Mucosa of stomach (tissue), 1 donor: Measurements from ENCODE around the gene ENDOV.

Source experiments
- H3K27me3 ChIP-seq: one replicate; pipeline ENCODE4 v1.7.0; 2013; ENCODE audit warnings: mild to moderate bottlenecking, low read length; ENCODE audit not compliant: control insufficient read depth, insufficient read depth
- H3K36me3 ChIP-seq: one replicate; pipeline ENCODE4 v1.7.0; 2013; ENCODE audit warnings: low read length; ENCODE audit not compliant: control insufficient read depth, insufficient read depth
- H3K4me1 ChIP-seq: one replicate; pipeline ENCODE4 v1.7.0; 2013; ENCODE audit warnings: mild to moderate bottlenecking, low read length; ENCODE audit not compliant: control insufficient read depth, insufficient read depth
- H3K4me3 ChIP-seq: one replicate; pipeline ENCODE4 v1.7.0; 2013; ENCODE audit warnings: low read length
- H3K9ac ChIP-seq: one replicate; pipeline ENCODE4 v1.7.0; 2013; ENCODE audit warnings: mild to moderate bottlenecking, low read length, moderate library complexity
- H3K9me3 ChIP-seq: one replicate; pipeline ENCODE4 v1.7.0; 2013; ENCODE audit warnings: mild to moderate bottlenecking, low read length, moderate library complexity; ENCODE audit not compliant: control insufficient read depth
- donor health status: Pancreatic carcinoma.

The ENDOV gene

GRCh38 chr17:80380068-80380467 is 34.9 kb upstream of the ENDOV start:
- no peaks in the 10 kb centered on the region for H3K27me3 ChIP-seq
- no peaks in the 10 kb centered on the region for H3K9me3 ChIP-seq
- H3K4me1 ChIP-seq: no peaks in the 10 kb centered on the region
- peaks cover 28% of the 10 kb centered on the region for H3K36me3 ChIP-seq
- H3K9ac ChIP-seq: no peak overlapping the region
- H3K4me3 ChIP-seq: no peak overlapping the region

- Histone ChIP-seq H3K9me3 (no peaks in the 10 kb centered on the region), H3K4me3 (no peak overlapping the region), H3K9ac (no peak overlapping the region), H3K4me1 (no peaks in the 10 kb centered on the region), H3K27me3 (no peaks in the 10 kb centered on the region), H3K36me3 (peaks cover 32% of the 10 kb centered on the region)
Measured at GRCh38 chr17:80380555-80381002, 34.4 kb upstream of the ENDOV start.

- H3K4me3 ChIP-seq: no peak overlapping the region
- H3K9me3 ChIP-seq: no peaks in the 10 kb centered on the region
- no peaks in the 10 kb centered on the region for H3K27me3 ChIP-seq
- H3K4me1 ChIP-seq: no peaks in the 10 kb centered on the region
- peaks cover 33% of the 10 kb centered on the region for H3K36me3 ChIP-seq
- H3K9ac ChIP-seq: no peak overlapping the region
Measured at GRCh38 chr17:80381416-80381923, 33.5 kb upstream of the ENDOV start.

GRCh38 chr17:80382446-80382845 is 32.5 kb upstream of the ENDOV start:
- H3K36me3 ChIP-seq: peaks cover 32% of the 10 kb centered on the region
- no peak overlapping the region for H3K9ac ChIP-seq
- no peaks in the 10 kb centered on the region for H3K4me1 ChIP-seq

GRCh38 chr17:80382956-80383355 is 32.0 kb upstream of the ENDOV start:
- Histone ChIP-seq H3K9ac (no peak overlapping the region), H3K4me3 (no peak overlapping the region), H3K36me3 (peaks cover 26% of the 10 kb centered on the region), H3K27me3 (no peaks in the 10 kb centered on the region), H3K9me3 (no peaks in the 10 kb centered on the region), H3K4me1 (no peaks in the 10 kb centered on the region)

More at GRCh38 chr17:80382446-80382845, 32.5 kb upstream of the ENDOV start:
- no peaks in the 10 kb centered on the region for H3K27me3 ChIP-seq
- no peak overlapping the region for H3K4me3 ChIP-seq
- no peaks in the 10 kb centered on the region for H3K9me3 ChIP-seq

GRCh38 chr17:80384078-80384960 is 30.6 kb upstream of the ENDOV start:
- no peaks in the 10 kb centered on the region for H3K27me3 ChIP-seq
- H3K4me3 ChIP-seq: no peak overlapping the region
- H3K9ac ChIP-seq: no peak overlapping the region
- no peaks in the 10 kb centered on the region for H3K4me1 ChIP-seq
- no peaks in the 10 kb centered on the region for H3K9me3 ChIP-seq
- H3K36me3 ChIP-seq: peaks cover 30% of the 10 kb centered on the region

- Histone ChIP-seq H3K36me3 (peaks cover 33% of the 10 kb centered on the region), H3K27me3 (no peaks in the 10 kb centered on the region)
Measured at GRCh38 chr17:80385046-80385445, 29.9 kb upstream of the ENDOV start.

GRCh38 chr17:80386341-80386740 is 28.6 kb upstream of the ENDOV start:
- Histone ChIP-seq H3K9me3 (no peaks in the 10 kb centered on the region), H3K27me3 (no peaks in the 10 kb centered on the region), H3K4me1 (no peaks in the 10 kb centered on the region), H3K4me3 (no peak overlapping the region), H3K36me3 (peaks cover 26% of the 10 kb centered on the region), H3K9ac (no peak overlapping the region)

More at GRCh38 chr17:80385046-80385445, 29.9 kb upstream of the ENDOV start:
- no peak overlapping the region for H3K9ac ChIP-seq
- H3K4me3 ChIP-seq: no peak overlapping the region
- H3K4me1 ChIP-seq: no peaks in the 10 kb centered on the region
- H3K9me3 ChIP-seq: no peaks in the 10 kb centered on the region

GRCh38 chr17:80387071-80387470 is 27.9 kb upstream of the ENDOV start:
- H3K9me3 ChIP-seq: no peaks in the 10 kb centered on the region
- no peak overlapping the region for H3K9ac ChIP-seq
- H3K4me1 ChIP-seq: no peaks in the 10 kb centered on the region
- H3K27me3 ChIP-seq: no peaks in the 10 kb centered on the region
- H3K36me3 ChIP-seq: peaks cover 22% of the 10 kb centered on the region
- no peak overlapping the region for H3K4me3 ChIP-seq

- no peaks in the 10 kb centered on the region for H3K9me3 ChIP-seq
- H3K27me3 ChIP-seq: no peaks in the 10 kb centered on the region
- no peak overlapping the region for H3K4me3 ChIP-seq
- peaks cover 22% of the 10 kb centered on the region for H3K36me3 ChIP-seq
- H3K9ac ChIP-seq: no peak overlapping the region
- H3K4me1 ChIP-seq: no peaks in the 10 kb centered on the region
Measured at GRCh38 chr17:80388175-80388574, 26.8 kb upstream of the ENDOV start.

GRCh38 chr17:80388601-80389000 is 26.4 kb upstream of the ENDOV start:
- Histone ChIP-seq H3K9ac (no peak overlapping the region), H3K9me3 (no peaks in the 10 kb centered on the region), H3K4me1 (no peaks in the 10 kb centered on the region), H3K27me3 (no peaks in the 10 kb centered on the region), H3K36me3 (peaks cover 22% of the 10 kb centered on the region), H3K4me3 (no peak overlapping the region)
